Stimulated activated CD4-positive, alpha-beta T cell treated with anti-CD3 and anti-CD28 coated beads, Interleukin-2, amount 100 ng/mL, for 24 hours (primary cell): Measurements from ENCODE around the gene TMEM258.
A peak's percentile ranks its signal among the peaks of the same experiment; 100 is the strongest.

Source experiments
- DNase-seq, 2 donors: peaks; one replicate each; pipeline ENCODE4 v3.0.0-alpha.2; 2020

Gene TMEM258

GRCh38 chr11:61754534-61755482, 37.6 kb downstream of the TMEM258 start:
- no peak for DNase-seq

- DNase-seq, result no peak
These were observed 38.7 kb downstream of the TMEM258 start for GRCh38 chr11:61753672-61754071.

GRCh38 chr11:61752925-61753521, 39.4 kb downstream of the TMEM258 start:
- no peak for DNase-seq

- DNase-seq, result peak; percentile 66 to 72
These were observed 40.1 kb downstream of the TMEM258 start, which contains the start of gene MYRF for GRCh38 chr11:61752117-61752924. TSS of gene MYRF (plus strand) at chr11:61752636. CDS start at chr11:61752745, 109 bp downstream.

- no peak for DNase-seq
These were observed 41.0 kb downstream of the TMEM258 start for GRCh38 chr11:61751384-61751783.

GRCh38 chr11:61750631-61751273, 41.6 kb downstream of the TMEM258 start:
- no peak for DNase-seq

GRCh38 chr11:61749591-61750217, 42.7 kb downstream of the TMEM258 start:
- DNase-seq, result no peak

- no peak for DNase-seq
These were observed 44.5 kb downstream of the TMEM258 start for GRCh38 chr11:61747967-61748285.

- DNase-seq, result peak; percentile 44 to 55
These were observed 45.0 kb downstream of the TMEM258 start for GRCh38 chr11:61747192-61747966.

GRCh38 chr11:61746442-61747191, 45.8 kb downstream of the TMEM258 start:
- DNase-seq, result no peak

- DNase-seq, result no peak
These were observed 46.5 kb downstream of the TMEM258 start for GRCh38 chr11:61745781-61746441.

- DNase-seq, result no peak
These were observed 47.7 kb downstream of the TMEM258 start for GRCh38 chr11:61744609-61745156.

GRCh38 chr11:61744181-61744580, 48.2 kb downstream of the TMEM258 start:
- DNase-seq, result no peak

- no peak for DNase-seq
These were observed 48.8 kb downstream of the TMEM258 start for GRCh38 chr11:61743486-61744095.

- DNase-seq, result no peak
These were observed 50.0 kb downstream of the TMEM258 start for GRCh38 chr11:61742391-61742790.

- DNase-seq, result no peak
These were observed 52.4 kb downstream of the TMEM258 start for GRCh38 chr11:61739966-61740365.

- no peak for DNase-seq
These were observed 53.0 kb downstream of the TMEM258 start for GRCh38 chr11:61739413-61739812.
